ENCODE data around the gene CST7.

CST7 gene

GRCh38 chr20:25006431-25007167 is 57.5 kb downstream of the CST7 start:
- DNase-seq, result no peak

GRCh38 chr20:25007491-25008305 is 58.6 kb downstream of the CST7 start:
- DNase-seq, result no peak

- DNase-seq, result no peak
Measured at GRCh38 chr20:25008388-25009217, 59.5 kb downstream of the CST7 start.
